ENCODE measurements around the gene ALG12. TPM values are rescaled to one million over a fixed set of nuclear protein-coding genes. Genes with fewer than 3 reads are reported as not detected.

Gene ALG12
- total and polyA plus RNA-seq, 2 of the 13 experiments (the other 11 are each of a cell fraction or from before 2014, with no cell fraction given) = 7.8 to 15.8 TPM

GRCh38 chr22:49951986-49952896 is 34.0 kb upstream of the ALG12 start (continued):
- no peak for TF ChIP-seq USF2 (IDR thresholded peaks at IDR 0.05; ENCODE audit: low read depth, low read length)
- TF ChIP-seq USF2 (CRISPR knock-in tag; IDR thresholded peaks at IDR 0.05; ENCODE audit: borderline replicate concordance) = no peak
- TF ChIP-seq IKZF5 (CRISPR knock-in tag; IDR thresholded peaks at IDR 0.05) = no peak
- TF ChIP-seq WIZ (CRISPR knock-in tag; IDR thresholded peaks at IDR 0.05) = no peak
- peak; percentile 77; the same call in 2 of the 3 replicates for TF ChIP-seq MXI1 (IDR thresholded peaks at IDR 0.05; ENCODE audit: borderline replicate concordance, low read depth, low read length)
- TF ChIP-seq CCAR2 (optimal IDR thresholded peaks at IDR 0.05; ENCODE audit: low read depth, low read length) = no peak
- peak; percentile 72 for TF ChIP-seq GATAD2A (CRISPR knock-in tag; IDR thresholded peaks at IDR 0.05)
- TF ChIP-seq DR1 (CRISPR knock-in tag; IDR thresholded peaks at IDR 0.05) = no peak
- no peak for TF ChIP-seq KLF9 (CRISPR knock-in tag; IDR thresholded peaks at IDR 0.05; ENCODE audit: low read depth)
- TF ChIP-seq RFXAP (CRISPR knock-in tag; IDR thresholded peaks at IDR 0.05; ENCODE audit: borderline replicate concordance) = 0 out of 2 replicates have a peak, but pooled peaks have one; percentile 12
- TF ChIP-seq ZNF251 (CRISPR knock-in tag; IDR thresholded peaks at IDR 0.05) = no peak
- no peak for TF ChIP-seq ZNF407 (CRISPR knock-in tag; IDR thresholded peaks at IDR 0.05; ENCODE audit: not compliant biosample characterization)
- no peak for TF ChIP-seq KLF12 (CRISPR knock-in tag; IDR thresholded peaks at IDR 0.05; ENCODE audit: borderline replicate concordance)
- no peak for TF ChIP-seq HNRNPK (IDR thresholded peaks at IDR 0.05; ENCODE audit: low read depth, low read length, poor library complexity, severe bottlenecking)
- TF ChIP-seq ZNF770 (CRISPR knock-in tag; IDR thresholded peaks at IDR 0.05) = peak; percentile 23; the same call in 1 of the 2 replicates
